ENCODE measurements around the gene GRPEL1.

DNA sequence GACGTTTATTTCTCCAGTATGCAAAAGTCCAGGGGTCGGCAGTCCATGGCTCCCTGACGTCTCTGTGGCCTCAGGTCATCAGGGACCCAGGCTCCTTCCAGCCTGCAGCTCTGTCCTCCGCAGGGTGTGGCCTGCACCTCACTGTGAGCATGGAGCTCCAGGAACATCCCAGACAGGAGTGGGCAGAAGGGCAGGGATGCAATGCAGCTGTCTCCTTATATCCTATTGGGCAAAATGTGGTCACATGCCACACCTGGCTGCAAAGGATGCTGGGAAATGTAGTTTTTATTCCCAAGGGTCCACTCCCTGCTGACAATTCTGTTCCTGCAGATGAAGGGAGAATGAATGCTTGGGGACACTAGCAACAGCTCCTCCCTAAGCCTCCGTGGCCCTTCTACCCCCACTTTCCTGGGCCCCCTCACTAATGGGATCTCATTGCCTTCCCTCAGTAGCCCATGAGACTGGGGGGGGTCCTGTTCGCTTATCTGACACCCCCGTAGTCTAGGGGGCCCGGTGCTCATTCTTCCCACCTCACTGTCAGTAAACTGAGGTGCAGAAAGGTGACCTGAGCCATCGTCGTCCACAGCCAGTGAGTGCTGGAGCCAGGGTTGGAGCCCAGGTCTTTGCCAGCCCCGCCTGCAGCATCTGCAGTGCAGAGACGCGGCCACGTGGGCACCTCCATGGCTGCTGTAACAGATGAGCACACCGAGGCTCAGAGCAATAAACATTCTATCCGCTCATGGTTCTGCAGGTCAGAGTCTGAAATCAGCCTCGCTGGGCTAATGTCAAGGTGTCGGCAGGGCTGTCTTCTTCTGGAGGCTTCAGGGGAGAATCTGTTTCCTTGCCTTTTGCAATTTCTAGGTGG lies 5.9 kb upstream of the GRPEL1 start:
- TF ChIP-seq, protein P1, sequence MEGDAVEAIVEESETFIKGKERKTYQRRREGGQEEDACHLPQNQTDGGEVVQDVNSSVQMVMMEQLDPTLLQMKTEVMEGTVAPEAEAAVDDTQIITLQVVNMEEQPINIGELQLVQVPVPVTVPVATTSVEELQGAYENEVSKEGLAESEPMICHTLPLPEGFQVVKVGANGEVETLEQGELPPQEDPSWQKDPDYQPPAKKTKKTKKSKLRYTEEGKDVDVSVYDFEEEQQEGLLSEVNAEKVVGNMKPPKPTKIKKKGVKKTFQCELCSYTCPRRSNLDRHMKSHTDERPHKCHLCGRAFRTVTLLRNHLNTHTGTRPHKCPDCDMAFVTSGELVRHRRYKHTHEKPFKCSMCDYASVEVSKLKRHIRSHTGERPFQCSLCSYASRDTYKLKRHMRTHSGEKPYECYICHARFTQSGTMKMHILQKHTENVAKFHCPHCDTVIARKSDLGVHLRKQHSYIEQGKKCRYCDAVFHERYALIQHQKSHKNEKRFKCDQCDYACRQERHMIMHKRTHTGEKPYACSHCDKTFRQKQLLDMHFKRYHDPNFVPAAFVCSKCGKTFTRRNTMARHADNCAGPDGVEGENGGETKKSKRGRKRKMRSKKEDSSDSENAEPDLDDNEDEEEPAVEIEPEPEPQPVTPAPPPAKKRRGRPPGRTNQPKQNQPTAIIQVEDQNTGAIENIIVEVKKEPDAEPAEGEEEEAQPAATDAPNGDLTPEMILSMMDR (conservative IDR thresholded peaks at IDR 0.05; ENCODE audit: low read depth, low read length) = no peak
- TF ChIP-seq EZH2 (IDR thresholded peaks at IDR 0.05; ENCODE audit: low read length, unreplicated experiment) = no peak
